ENCODE results near the gene ADAM30. TPM values are rescaled to one million over a fixed set of nuclear protein-coding genes. Genes with fewer than 3 reads are reported as not detected.

The ADAM30 gene
- total and polyA plus RNA-seq, 2 of the 13 experiments (the other 11 are each of a cell fraction or from before 2014, with no cell fraction given): not detected

DNA sequence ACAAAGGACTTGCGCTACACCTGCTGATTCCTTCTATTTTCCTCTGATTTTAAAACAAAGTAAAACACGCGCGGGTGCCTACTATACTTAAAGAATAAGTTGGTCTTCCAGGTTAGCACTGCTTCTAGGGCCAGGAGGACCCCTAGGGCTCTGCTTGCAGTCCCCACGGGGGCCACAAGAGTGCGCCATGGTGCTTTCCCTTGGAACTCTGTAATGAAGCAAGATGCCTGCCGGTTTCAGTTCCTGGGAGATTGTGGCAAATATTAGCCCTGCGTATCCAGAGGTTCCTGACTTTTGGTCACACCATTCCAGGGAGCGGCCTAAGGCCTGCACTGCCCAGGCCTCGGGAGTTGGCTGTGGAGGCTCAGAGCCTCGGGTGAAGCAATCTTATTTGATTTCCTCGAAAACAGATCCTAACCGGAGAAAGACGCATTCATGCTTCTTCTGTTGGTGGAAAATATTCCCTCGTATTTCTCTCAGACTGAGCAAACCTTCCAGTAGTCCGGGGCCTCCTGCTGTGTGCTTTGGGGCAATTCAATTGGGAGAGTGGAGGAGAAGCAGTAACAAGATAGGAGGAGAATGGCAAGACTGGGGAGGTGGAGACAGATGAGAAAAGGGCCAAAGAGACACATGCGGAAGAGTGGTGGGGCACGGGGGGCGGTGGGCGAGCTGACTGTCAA lies 25.3 kb downstream of the ADAM30 start (continued):
- TF ChIP-seq, protein P1, sequence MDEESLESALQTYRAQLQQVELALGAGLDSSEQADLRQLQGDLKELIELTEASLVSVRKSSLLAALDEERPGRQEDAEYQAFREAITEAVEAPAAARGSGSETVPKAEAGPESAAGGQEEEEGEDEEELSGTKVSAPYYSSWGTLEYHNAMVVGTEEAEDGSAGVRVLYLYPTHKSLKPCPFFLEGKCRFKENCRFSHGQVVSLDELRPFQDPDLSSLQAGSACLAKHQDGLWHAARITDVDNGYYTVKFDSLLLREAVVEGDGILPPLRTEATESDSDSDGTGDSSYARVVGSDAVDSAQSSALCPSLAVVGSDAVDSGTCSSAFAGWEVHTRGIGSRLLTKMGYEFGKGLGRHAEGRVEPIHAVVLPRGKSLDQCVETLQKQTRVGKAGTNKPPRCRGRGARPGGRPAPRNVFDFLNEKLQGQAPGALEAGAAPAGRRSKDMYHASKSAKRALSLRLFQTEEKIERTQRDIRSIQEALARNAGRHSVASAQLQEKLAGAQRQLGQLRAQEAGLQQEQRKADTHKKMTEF (CRISPR knock-in tag; IDR thresholded peaks at IDR 0.05): no peak
- no peak for TF ChIP-seq ZFP37 (CRISPR knock-in tag; IDR thresholded peaks at IDR 0.05; ENCODE audit: borderline replicate concordance)
- TF ChIP-seq, protein P2, sequence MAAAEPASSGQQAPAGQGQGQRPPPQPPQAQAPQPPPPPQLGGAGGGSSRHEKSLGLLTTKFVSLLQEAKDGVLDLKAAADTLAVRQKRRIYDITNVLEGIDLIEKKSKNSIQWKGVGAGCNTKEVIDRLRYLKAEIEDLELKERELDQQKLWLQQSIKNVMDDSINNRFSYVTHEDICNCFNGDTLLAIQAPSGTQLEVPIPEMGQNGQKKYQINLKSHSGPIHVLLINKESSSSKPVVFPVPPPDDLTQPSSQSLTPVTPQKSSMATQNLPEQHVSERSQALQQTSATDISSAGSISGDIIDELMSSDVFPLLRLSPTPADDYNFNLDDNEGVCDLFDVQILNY (CRISPR knock-in tag; conservative IDR thresholded peaks at IDR 0.05): no peak
- TF ChIP-seq, protein P3, sequence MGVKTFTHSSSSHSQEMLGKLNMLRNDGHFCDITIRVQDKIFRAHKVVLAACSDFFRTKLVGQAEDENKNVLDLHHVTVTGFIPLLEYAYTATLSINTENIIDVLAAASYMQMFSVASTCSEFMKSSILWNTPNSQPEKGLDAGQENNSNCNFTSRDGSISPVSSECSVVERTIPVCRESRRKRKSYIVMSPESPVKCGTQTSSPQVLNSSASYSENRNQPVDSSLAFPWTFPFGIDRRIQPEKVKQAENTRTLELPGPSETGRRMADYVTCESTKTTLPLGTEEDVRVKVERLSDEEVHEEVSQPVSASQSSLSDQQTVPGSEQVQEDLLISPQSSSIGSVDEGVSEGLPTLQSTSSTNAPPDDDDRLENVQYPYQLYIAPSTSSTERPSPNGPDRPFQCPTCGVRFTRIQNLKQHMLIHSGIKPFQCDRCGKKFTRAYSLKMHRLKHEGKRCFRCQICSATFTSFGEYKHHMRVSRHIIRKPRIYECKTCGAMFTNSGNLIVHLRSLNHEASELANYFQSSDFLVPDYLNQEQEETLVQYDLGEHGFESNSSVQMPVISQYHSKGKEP (CRISPR knock-in tag; IDR thresholded peaks at IDR 0.05): no peak
- TF ChIP-seq, protein P4, sequence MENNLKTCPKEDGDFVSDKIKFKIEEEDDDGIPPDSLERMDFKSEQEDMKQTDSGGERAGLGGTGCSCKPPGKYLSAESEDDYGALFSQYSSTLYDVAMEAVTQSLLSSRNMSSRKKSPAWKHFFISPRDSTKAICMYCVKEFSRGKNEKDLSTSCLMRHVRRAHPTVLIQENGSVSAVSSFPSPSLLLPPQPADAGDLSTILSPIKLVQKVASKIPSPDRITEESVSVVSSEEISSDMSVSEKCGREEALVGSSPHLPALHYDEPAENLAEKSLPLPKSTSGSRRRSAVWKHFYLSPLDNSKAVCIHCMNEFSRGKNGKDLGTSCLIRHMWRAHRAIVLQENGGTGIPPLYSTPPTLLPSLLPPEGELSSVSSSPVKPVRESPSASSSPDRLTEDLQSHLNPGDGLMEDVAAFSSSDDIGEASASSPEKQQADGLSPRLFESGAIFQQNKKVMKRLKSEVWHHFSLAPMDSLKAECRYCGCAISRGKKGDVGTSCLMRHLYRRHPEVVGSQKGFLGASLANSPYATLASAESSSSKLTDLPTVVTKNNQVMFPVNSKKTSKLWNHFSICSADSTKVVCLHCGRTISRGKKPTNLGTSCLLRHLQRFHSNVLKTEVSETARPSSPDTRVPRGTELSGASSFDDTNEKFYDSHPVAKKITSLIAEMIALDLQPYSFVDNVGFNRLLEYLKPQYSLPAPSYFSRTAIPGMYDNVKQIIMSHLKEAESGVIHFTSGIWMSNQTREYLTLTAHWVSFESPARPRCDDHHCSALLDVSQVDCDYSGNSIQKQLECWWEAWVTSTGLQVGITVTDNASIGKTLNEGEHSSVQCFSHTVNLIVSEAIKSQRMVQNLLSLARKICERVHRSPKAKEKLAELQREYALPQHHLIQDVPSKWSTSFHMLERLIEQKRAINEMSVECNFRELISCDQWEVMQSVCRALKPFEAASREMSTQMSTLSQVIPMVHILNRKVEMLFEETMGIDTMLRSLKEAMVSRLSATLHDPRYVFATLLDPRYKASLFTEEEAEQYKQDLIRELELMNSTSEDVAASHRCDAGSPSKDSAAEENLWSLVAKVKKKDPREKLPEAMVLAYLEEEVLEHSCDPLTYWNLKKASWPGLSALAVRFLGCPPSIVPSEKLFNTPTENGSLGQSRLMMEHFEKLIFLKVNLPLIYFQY (CRISPR knock-in tag; IDR thresholded peaks at IDR 0.05; ENCODE audit: borderline replicate concordance): no peak
- TF ChIP-seq SAP130 (CRISPR knock-in tag; IDR thresholded peaks at IDR 0.05; ENCODE audit: low read depth): no peak
- TF ChIP-seq RFXANK (CRISPR knock-in tag; IDR thresholded peaks at IDR 0.05): no peak
- TF ChIP-seq, protein P5, sequence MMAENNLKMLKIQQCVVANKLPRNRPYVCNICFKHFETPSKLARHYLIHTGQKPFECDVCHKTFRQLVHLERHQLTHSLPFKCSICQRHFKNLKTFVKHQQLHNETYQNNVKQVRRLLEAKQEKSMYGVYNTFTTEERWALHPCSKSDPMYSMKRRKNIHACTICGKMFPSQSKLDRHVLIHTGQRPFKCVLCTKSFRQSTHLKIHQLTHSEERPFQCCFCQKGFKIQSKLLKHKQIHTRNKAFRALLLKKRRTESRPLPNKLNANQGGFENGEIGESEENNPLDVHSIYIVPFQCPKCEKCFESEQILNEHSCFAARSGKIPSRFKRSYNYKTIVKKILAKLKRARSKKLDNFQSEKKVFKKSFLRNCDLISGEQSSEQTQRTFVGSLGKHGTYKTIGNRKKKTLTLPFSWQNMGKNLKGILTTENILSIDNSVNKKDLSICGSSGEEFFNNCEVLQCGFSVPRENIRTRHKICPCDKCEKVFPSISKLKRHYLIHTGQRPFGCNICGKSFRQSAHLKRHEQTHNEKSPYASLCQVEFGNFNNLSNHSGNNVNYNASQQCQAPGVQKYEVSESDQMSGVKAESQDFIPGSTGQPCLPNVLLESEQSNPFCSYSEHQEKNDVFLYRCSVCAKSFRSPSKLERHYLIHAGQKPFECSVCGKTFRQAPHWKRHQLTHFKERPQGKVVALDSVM (CRISPR knock-in tag; IDR thresholded peaks at IDR 0.05): no peak
- no peak for TF ChIP-seq ZNF652 (CRISPR knock-in tag; IDR thresholded peaks at IDR 0.05; ENCODE audit: borderline replicate concordance, low read depth)
- TF ChIP-seq YEATS2 (CRISPR knock-in tag; IDR thresholded peaks at IDR 0.05; ENCODE audit: borderline replicate concordance): no peak
- 0 out of 2 replicates have a peak, but pooled peaks have one; percentile 25 for TF ChIP-seq ZNF598 (CRISPR knock-in tag; IDR thresholded peaks at IDR 0.05; ENCODE audit: borderline replicate concordance)
- peak; percentile 44; the same call in 1 of the 2 replicates for TF ChIP-seq KDM2A (CRISPR knock-in tag; IDR thresholded peaks at IDR 0.05; ENCODE audit: borderline replicate concordance, low read depth)
- TF ChIP-seq ZNF468 (CRISPR knock-in tag; IDR thresholded peaks at IDR 0.05): no peak
- TF ChIP-seq ZNF337 (CRISPR knock-in tag; IDR thresholded peaks at IDR 0.05; ENCODE audit: borderline replicate concordance, low read depth): no peak
- TF ChIP-seq, protein P6, sequence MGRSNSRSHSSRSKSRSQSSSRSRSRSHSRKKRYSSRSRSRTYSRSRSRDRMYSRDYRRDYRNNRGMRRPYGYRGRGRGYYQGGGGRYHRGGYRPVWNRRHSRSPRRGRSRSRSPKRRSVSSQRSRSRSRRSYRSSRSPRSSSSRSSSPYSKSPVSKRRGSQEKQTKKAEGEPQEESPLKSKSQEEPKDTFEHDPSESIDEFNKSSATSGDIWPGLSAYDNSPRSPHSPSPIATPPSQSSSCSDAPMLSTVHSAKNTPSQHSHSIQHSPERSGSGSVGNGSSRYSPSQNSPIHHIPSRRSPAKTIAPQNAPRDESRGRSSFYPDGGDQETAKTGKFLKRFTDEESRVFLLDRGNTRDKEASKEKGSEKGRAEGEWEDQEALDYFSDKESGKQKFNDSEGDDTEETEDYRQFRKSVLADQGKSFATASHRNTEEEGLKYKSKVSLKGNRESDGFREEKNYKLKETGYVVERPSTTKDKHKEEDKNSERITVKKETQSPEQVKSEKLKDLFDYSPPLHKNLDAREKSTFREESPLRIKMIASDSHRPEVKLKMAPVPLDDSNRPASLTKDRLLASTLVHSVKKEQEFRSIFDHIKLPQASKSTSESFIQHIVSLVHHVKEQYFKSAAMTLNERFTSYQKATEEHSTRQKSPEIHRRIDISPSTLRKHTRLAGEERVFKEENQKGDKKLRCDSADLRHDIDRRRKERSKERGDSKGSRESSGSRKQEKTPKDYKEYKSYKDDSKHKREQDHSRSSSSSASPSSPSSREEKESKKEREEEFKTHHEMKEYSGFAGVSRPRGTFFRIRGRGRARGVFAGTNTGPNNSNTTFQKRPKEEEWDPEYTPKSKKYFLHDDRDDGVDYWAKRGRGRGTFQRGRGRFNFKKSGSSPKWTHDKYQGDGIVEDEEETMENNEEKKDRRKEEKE (IDR thresholded peaks at IDR 0.05): no peak
- no peak for TF ChIP-seq ATF1 (CRISPR knock-in tag; IDR thresholded peaks at IDR 0.05)

Data from HepG2 (cell line).